GM12878 (cell line): Measurements from ENCODE around the gene FNDC3B. TPM values are rescaled to one million over a fixed set of nuclear protein-coding genes. Genes with fewer than 3 reads are reported as not detected.

Experiments
- ATAC-seq: fragments of 200-7000 bp; cut with Tn5 transposase; 3 replicates; pipeline ENCODE4 v1.9.1; 2020; ENCODE audit warnings: mild to moderate bottlenecking, moderate library complexity
- BruUV-seq: library from RNA; stranded (reverse); fragments of 400-500 nt; replicated peaks from 2 replicates; lab custom pipeline; 2021; lab: Mats Ljungman, UMichigan
- CTCF ChIA-PET: fragments of 300-600 bp; sonication (Branson Sonifier 250); formaldehyde crosslinking; extraction: SDS; loops from one replicate; lab custom pipeline; 2021; ENCODE audit warnings: inconsistent platforms; lab: Yijun Ruan, JAX
- POLR2A ChIA-PET: fragments of 350-600 bp; formaldehyde crosslinking; extraction: SDS; loops from one replicate; lab custom pipeline; 2021; ENCODE audit warnings: inconsistent platforms; lab: Charles Lee
- RAD21 ChIA-PET: fragments of 300-600 bp; sonication (Branson Sonifier 250); formaldehyde crosslinking; loops from one replicate; lab custom pipeline; 2023; ENCODE audit warnings: antibody characterized with exemption; ENCODE audit not compliant: unreplicated experiment; lab: Charles Lee
- SMC1A ChIA-PET: fragments of 300-600 bp; sonication (Branson Sonifier 250); formaldehyde crosslinking; loops from one replicate; lab custom pipeline; 2023; ENCODE audit not compliant: unreplicated experiment, uncharacterized antibody; lab: Charles Lee
- DNase-seq: peaks from one replicate; pipeline ENCODE4 v3.0.0-alpha.2; 2011; ENCODE audit warnings: low read depth, low spot score
- FAIRE-seq: peaks from 3 replicates; lab custom pipeline; 2011; peaks lifted over from hg19 to GRCh38; lab: Jason Lieb, UNC
- H2AFZ ChIP-seq: 2 replicates; pipeline ENCODE4 v1.6.0; 2011; ENCODE audit warnings: low read depth, low read length, control low read depth; ENCODE audit not compliant: control insufficient read depth
- H3K27ac ChIP-seq: 2 replicates; pipeline ENCODE4 v1.5.1; 2011; ENCODE audit warnings: control low read depth; ENCODE audit not compliant: control insufficient read depth, insufficient read depth
- H3K27me3 ChIP-seq, 2 experiments: replicated peaks in 1 of 2; 2 replicates each; pipeline versions ENCODE4 v1.6.0 to v1.6.1; 2011; ENCODE audit warnings: low read length in 1 of 2; ENCODE audit not compliant: control insufficient read depth in 2 of 2, insufficient read depth in 2 of 2
- H3K36me3 ChIP-seq, 2 experiments: 2 replicates each; pipeline ENCODE4 v1.5.1; 2011; ENCODE audit warnings: low read length in 1 of 2; ENCODE audit not compliant: control insufficient read depth in 2 of 2, insufficient read depth in 2 of 2
- H3K4me1 ChIP-seq: 2 replicates; pipeline ENCODE4 v1.6.1; 2011; ENCODE audit warnings: mild to moderate bottlenecking, low read length, moderate library complexity, mixed read lengths; ENCODE audit not compliant: control insufficient read depth, insufficient read depth
- H3K4me2 ChIP-seq: 2 replicates; pipeline ENCODE4 v1.6.0; 2011; ENCODE audit warnings: control low read depth; ENCODE audit not compliant: control insufficient read depth, insufficient read depth
- H3K4me3 ChIP-seq: fragments of 200-600 bp; sonication (generic); 2 replicates; pipeline ENCODE4 v1.5.1; 2016
- H3K79me2 ChIP-seq: 2 replicates; pipeline ENCODE4 v1.6.0; 2011; ENCODE audit warnings: low read length; ENCODE audit not compliant: control insufficient read depth, insufficient read depth
- H3K9ac ChIP-seq: 2 replicates; pipeline ENCODE4 v1.8.0; 2011; ENCODE audit warnings: low read length, control low read depth, mixed read lengths; ENCODE audit not compliant: control insufficient read depth, insufficient read depth
- H3K9me3 ChIP-seq: replicated peaks from 3 replicates; pipeline ENCODE4 v1.5.1; 2011; ENCODE audit warnings: mild to moderate bottlenecking, low read length; ENCODE audit not compliant: control insufficient read depth, insufficient read depth
- H4K20me1 ChIP-seq: 2 replicates; pipeline ENCODE4 v1.6.0; 2011; ENCODE audit not compliant: control insufficient read depth, insufficient read depth
- CEBPB ChIP-seq, 2 experiments: fragments of 150-350 bp in 1 of 2; IDR thresholded peaks; 2 replicates each; pipeline ENCODE4 v1.6.1; 2012 to 2014; ENCODE audit warnings: low read depth in 2 of 2, low read length in 2 of 2, borderline replicate concordance in 1 of 2, inconsistent platforms in 1 of 2
- CHD1 ChIP-seq: IDR thresholded peaks from 2 replicates; pipeline ENCODE4 v1.6.1; 2012; ENCODE audit warnings: low read depth, low read length, improper control_type of control experiment
- CHD4 ChIP-seq: fragments of 200-600 bp; sonication (generic); IDR thresholded peaks from 2 replicates; pipeline ENCODE4 v1.6.1; 2016; ENCODE audit warnings: mild to moderate bottlenecking
- DPF2 ChIP-seq: fragments of 450-650 bp; IDR thresholded peaks from 2 replicates; pipeline ENCODE4 v1.6.1; 2017; ENCODE audit warnings: mild to moderate bottlenecking
- NFYB ChIP-seq: IDR thresholded peaks from 2 replicates; pipeline ENCODE4 v1.6.1; 2011; ENCODE audit warnings: low read depth, mild to moderate bottlenecking, low read length, improper control_type of control experiment, moderate library complexity; ENCODE audit not compliant: insufficient read depth
- PML ChIP-seq: IDR thresholded peaks from 2 replicates; pipeline ENCODE4 v1.6.1; 2012; ENCODE audit warnings: low read length, inconsistent platforms
- TARDBP ChIP-seq: IDR thresholded peaks from 2 replicates; pipeline ENCODE4 v1.6.1; 2016; ENCODE audit warnings: borderline replicate concordance
- WGBS: methylation state at CpG from one replicate; pipeline ENCODE4 v1.1.6; 2016; ENCODE audit warnings: low lambda C conversion rate; ENCODE audit not compliant: insufficient replicate concordance, insufficient coverage; ENCODE audit errors: missing lambda C conversion rate; 5-methylcytosine and 5-hydroxymethylcytosine counted together
- in situ Hi-C: fragments of 300-500 bp; cut with MboI; formaldehyde crosslinking; loops from 9 replicates; pipeline ENCODE4 v1.14.3; 2018; ENCODE audit warnings: mixed read lengths
- intact Hi-C: fragments of 100-400 bp; cut with micrococcal nuclease; formaldehyde crosslinking; loops from one replicate; pipeline ENCODE4 v1.14.2; 2022; ENCODE audit not compliant: unreplicated experiment
- polyA plus RNA-seq, 11 experiments: library from polyadenylated mRNA; depleted of rRNA in 4 of 11; unstranded in 6 of 11; stranded (reverse) in 5 of 11; fragments of >200 nt; fragmentation: Nextera tagmentation in 4 of 11; fragmentation: Illumina TruSeq in 1 of 11; extraction: Ambion mirVana in 4 of 11; extraction: Trizol in 1 of 11; gene quantifications; 1 replicate in 1 of 11; 2 replicates in 10 of 11; pipeline versions ENCODE4 v1.2.1 to v1.2.3, GENCODE V29; 2011 to 2016; ENCODE audit warnings: inconsistent platforms in 2 of 11, missing spikeins in 2 of 11, low read depth in 1 of 11
- total RNA-seq, 4 experiments: library from RNA; depleted of rRNA in 3 of 4; stranded (reverse); fragments of >200 nt in 3 of 4; fragmentation: Illumina TruSeq in 1 of 4; extraction: Trizol in 1 of 4; gene quantifications; 2 replicates each; pipeline versions ENCODE4 v1.2.1 to v1.2.3, GENCODE V29; 2013 to 2021
- TF ChIP-seq, protein P1 (sequence below): fragments of 450-650 bp; IDR thresholded peaks from 2 replicates; pipeline ENCODE4 v1.6.1; 2017; ENCODE audit warnings: mild to moderate bottlenecking, moderate library complexity

Gene FNDC3B
- total and polyA plus RNA-seq, 10 of the 15 experiments (the other 5 are each of a cell fraction or from before 2014, with no cell fraction given), result 7.9 to 35.0 (median 18.5) TPM

DNA sequence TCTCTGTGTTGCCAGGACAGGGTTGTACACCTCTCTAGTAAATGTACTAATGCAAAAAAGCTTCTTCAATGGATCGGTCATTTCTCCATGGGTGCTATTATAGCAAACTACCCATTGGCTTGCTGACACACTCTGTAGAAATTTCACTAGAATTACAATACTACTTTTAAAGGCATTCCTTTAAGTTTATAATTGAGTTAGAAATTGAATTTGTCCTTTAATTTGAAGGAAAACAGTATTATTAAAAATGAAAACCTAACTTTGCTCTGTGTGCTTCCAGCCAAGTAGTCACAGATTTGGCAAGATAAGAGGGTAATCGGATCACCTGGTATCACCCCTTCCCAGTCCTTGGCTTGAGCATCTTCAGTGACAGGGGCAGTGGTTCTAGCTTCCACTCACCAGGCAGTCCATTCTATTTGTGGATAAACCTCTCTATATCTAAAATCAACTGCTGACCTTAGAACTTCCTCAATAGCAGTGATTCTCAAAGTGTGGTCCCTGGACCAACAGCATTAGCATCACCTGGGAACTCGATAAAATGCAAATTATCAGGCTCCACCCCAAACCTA, 315.6 kb downstream of the FNDC3B start:
- Histone ChIP-seq H3K4me1 (no peaks in the 10 kb centered on the region), H3K36me3 (peaks cover 1 to 22% of the 10 kb centered on the region in 2 experiments), H3K4me3 (no peak overlapping the region), H3K9me3 (no peaks in the 10 kb centered on the region), H3K27ac (no peak overlapping the region), H4K20me1 (no peaks in the 10 kb centered on the region), H3K27me3 (no peaks in the 10 kb centered on the region), H2AFZ (no peak overlapping the region), H3K4me2 (no peak overlapping the region), H3K79me2 (no peaks in the 10 kb centered on the region), H3K9ac (no peak overlapping the region)
- FAIRE-seq (no peak), ATAC-seq (no peak), DNase-seq (no peak)
- ChIA-PET POLR2A (interaction anchor here (0.6 kb wide), 2 partner anchors 304 to 1445 kb away, joined by 3 read pairs; no protein-coding TSS in a partner anchor), RAD21 (no interaction called here), CTCF (interaction anchor here (0.9 to 3.3 kb wide), 4 partner anchors 13 to 312 kb away, joined by 3 to 14 read pairs (median 4); no protein-coding TSS in a partner anchor), SMC1A (interaction anchor here (1.3 to 2.4 kb wide), 3 partner anchors 10 to 23 kb away, joined by 4 to 5 read pairs (median 4); no protein-coding TSS in a partner anchor)
- 98% methylated on average over 3 of the region's 3 CpGs for WGBS
- in situ Hi-C loops (no loop called here), intact Hi-C loops (no loop called here)
- TF ChIP-seq DPF2 (no peak), CHD4 (no peak), TARDBP (no peak), CHD1 (no peak), CEBPB (IDR thresholded peaks at IDR 0.05; ENCODE audit: borderline replicate concordance in 1 of 2, low read depth in 2 of 2, low read length in 2 of 2) (no peak), NFYB (no peak), PML (no peak)
- TF ChIP-seq, protein P1, sequence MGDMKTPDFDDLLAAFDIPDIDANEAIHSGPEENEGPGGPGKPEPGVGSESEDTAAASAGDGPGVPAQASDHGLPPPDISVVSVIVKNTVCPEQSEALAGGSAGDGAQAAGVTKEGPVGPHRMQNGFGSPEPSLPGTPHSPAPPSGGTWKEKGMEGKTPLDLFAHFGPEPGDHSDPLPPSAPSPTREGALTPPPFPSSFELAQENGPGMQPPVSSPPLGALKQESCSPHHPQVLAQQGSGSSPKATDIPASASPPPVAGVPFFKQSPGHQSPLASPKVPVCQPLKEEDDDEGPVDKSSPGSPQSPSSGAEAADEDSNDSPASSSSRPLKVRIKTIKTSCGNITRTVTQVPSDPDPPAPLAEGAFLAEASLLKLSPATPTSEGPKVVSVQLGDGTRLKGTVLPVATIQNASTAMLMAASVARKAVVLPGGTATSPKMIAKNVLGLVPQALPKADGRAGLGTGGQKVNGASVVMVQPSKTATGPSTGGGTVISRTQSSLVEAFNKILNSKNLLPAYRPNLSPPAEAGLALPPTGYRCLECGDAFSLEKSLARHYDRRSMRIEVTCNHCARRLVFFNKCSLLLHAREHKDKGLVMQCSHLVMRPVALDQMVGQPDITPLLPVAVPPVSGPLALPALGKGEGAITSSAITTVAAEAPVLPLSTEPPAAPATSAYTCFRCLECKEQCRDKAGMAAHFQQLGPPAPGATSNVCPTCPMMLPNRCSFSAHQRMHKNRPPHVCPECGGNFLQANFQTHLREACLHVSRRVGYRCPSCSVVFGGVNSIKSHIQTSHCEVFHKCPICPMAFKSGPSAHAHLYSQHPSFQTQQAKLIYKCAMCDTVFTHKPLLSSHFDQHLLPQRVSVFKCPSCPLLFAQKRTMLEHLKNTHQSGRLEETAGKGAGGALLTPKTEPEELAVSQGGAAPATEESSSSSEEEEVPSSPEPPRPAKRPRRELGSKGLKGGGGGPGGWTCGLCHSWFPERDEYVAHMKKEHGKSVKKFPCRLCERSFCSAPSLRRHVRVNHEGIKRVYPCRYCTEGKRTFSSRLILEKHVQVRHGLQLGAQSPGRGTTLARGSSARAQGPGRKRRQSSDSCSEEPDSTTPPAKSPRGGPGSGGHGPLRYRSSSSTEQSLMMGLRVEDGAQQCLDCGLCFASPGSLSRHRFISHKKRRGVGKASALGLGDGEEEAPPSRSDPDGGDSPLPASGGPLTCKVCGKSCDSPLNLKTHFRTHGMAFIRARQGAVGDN, result no peak
- no TSS peak for BruUV-seq
